ENCODE data around the gene GNAT1. TPM values are rescaled to one million over a fixed set of nuclear protein-coding genes. Genes with fewer than 3 reads are reported as not detected.

Gene GNAT1
- total and polyA plus RNA-seq, 2 experiments from 2014 or later: not detected

- H3K9me2 ChIP-seq (ENCODE audit: insufficient read depth): no peaks in the 10 kb centered on the region
- H3K36me3 ChIP-seq (ENCODE audit: low read depth): no peaks in the 10 kb centered on the region
- H3F3A ChIP-seq (ENCODE audit: insufficient read depth): no peaks in the 10 kb centered on the region
- H2AFZ ChIP-seq: peak overlapping the region; percentile 50
- peak overlapping the region; percentile 30 for H3K4me2 ChIP-seq (ENCODE audit: unreplicated experiment)
- H3K4me1 ChIP-seq (ENCODE audit: insufficient read depth): no peaks in the 10 kb centered on the region
- in situ Hi-C loops (cut with MboI): loop anchor here (5.0 kb wide), 1 partner anchor 77 kb away; no protein-coding TSS in a partner anchor
- peaks cover 43% of the 10 kb centered on the region for H3K27me3 ChIP-seq (replicated peaks; ENCODE audit: insufficient read depth)
- H3K9me3 ChIP-seq (ENCODE audit: low read depth): no peaks in the 10 kb centered on the region
- peak overlapping the region; percentile 16; the same call in 1 of the 2 replicates for H3K4me3 ChIP-seq
- no peaks in the 10 kb centered on the region for H4K20me1 ChIP-seq (ENCODE audit: insufficient read depth)
- H3K79me2 ChIP-seq (ENCODE audit: insufficient read depth): no peaks in the 10 kb centered on the region
- peak; percentile 56 for DNase-seq
- no peak overlapping the region for H3K9ac ChIP-seq
- TF ChIP-seq EZH2phosphoT487 (IDR thresholded peaks at IDR 0.05; ENCODE audit: insufficient read depth, low read depth) (no peak), EZH2 (IDR thresholded peaks at IDR 0.05; ENCODE audit: insufficient read depth, poor library complexity, severe bottlenecking) (no peak)
- no peak overlapping the region for H3K27ac ChIP-seq
- WGBS, 2 experiments (ENCODE audit: low coverage in 1 of 2, low lambda C conversion rate in 2 of 2, missing lambda C conversion rate in 2 of 2): 30 to 52% methylated on average over 9 to 14 of the region's 14 CpGs
Measured at GRCh38 chr3:50194903-50195500, 3.6 kb downstream of the GNAT1 start.

GRCh38 chr3:50195501-50196252 lies 4.3 kb downstream of the GNAT1 start:
- Histone ChIP-seq H3K27ac (no peak overlapping the region), H3K36me3 (ENCODE audit: low read depth) (no peaks in the 10 kb centered on the region), H3K4me2 (ENCODE audit: unreplicated experiment) (no peak overlapping the region), H3K9me3 (ENCODE audit: low read depth) (no peaks in the 10 kb centered on the region), H3K9me2 (ENCODE audit: insufficient read depth) (no peaks in the 10 kb centered on the region), H3F3A (ENCODE audit: insufficient read depth) (no peaks in the 10 kb centered on the region), H3K9ac (no peak overlapping the region), H3K27me3 (replicated peaks; ENCODE audit: insufficient read depth) (peaks cover 44% of the 10 kb centered on the region), H3K79me2 (ENCODE audit: insufficient read depth) (no peaks in the 10 kb centered on the region), H4K20me1 (ENCODE audit: insufficient read depth) (no peaks in the 10 kb centered on the region), H2AFZ (no peak overlapping the region), H3K4me3 (no peak overlapping the region), H3K4me1 (ENCODE audit: insufficient read depth) (no peaks in the 10 kb centered on the region)
- in situ Hi-C loops (cut with MboI): loop anchor here (5.0 kb wide), 1 partner anchor 77 kb away; no protein-coding TSS in a partner anchor
- DNase-seq: peak; percentile 54
- TF ChIP-seq EZH2 (IDR thresholded peaks at IDR 0.05; ENCODE audit: insufficient read depth, poor library complexity, severe bottlenecking) (no peak), EZH2phosphoT487 (IDR thresholded peaks at IDR 0.05; ENCODE audit: insufficient read depth, low read depth) (no peak)
- 33 to 41% methylated on average over 4 of the region's 4 CpGs for WGBS, 2 experiments (ENCODE audit: low coverage in 1 of 2, low lambda C conversion rate in 2 of 2, missing lambda C conversion rate in 2 of 2)

GRCh38 chr3:50196253-50196801 lies 4.9 kb downstream of the GNAT1 start:
- H3K4me1 ChIP-seq (ENCODE audit: insufficient read depth): no peaks in the 10 kb centered on the region
- H3K27ac ChIP-seq: no peak overlapping the region
- no peaks in the 10 kb centered on the region for H3K9me3 ChIP-seq (ENCODE audit: low read depth)
- no peaks in the 10 kb centered on the region for H3K9me2 ChIP-seq (ENCODE audit: insufficient read depth)
- no peaks in the 10 kb centered on the region for H3K79me2 ChIP-seq (ENCODE audit: insufficient read depth)
- peaks cover 44% of the 10 kb centered on the region for H3K27me3 ChIP-seq (replicated peaks; ENCODE audit: insufficient read depth)
- no peaks in the 10 kb centered on the region for H3F3A ChIP-seq (ENCODE audit: insufficient read depth)
- no peak overlapping the region for H2AFZ ChIP-seq
- H4K20me1 ChIP-seq (ENCODE audit: insufficient read depth): no peaks in the 10 kb centered on the region
- in situ Hi-C loops (cut with MboI): loop anchor here (5.0 kb wide), 1 partner anchor 76 kb away; no protein-coding TSS in a partner anchor
- TF ChIP-seq EZH2 (IDR thresholded peaks at IDR 0.05; ENCODE audit: insufficient read depth, poor library complexity, severe bottlenecking) (no peak), EZH2phosphoT487 (IDR thresholded peaks at IDR 0.05; ENCODE audit: insufficient read depth, low read depth) (no peak)
- H3K9ac ChIP-seq: no peak overlapping the region
- no peak for DNase-seq
- no peak overlapping the region for H3K4me3 ChIP-seq
- H3K4me2 ChIP-seq (ENCODE audit: unreplicated experiment): no peak overlapping the region
- no peaks in the 10 kb centered on the region for H3K36me3 ChIP-seq (ENCODE audit: low read depth)
- WGBS, 2 experiments (ENCODE audit: low coverage in 1 of 2, low lambda C conversion rate in 2 of 2, missing lambda C conversion rate in 2 of 2): 59 to 60% methylated on average over 6 of the region's 6 CpGs

- H3K9me2 ChIP-seq (ENCODE audit: insufficient read depth): no peaks in the 10 kb centered on the region
- no peaks in the 10 kb centered on the region for H4K20me1 ChIP-seq (ENCODE audit: insufficient read depth)
- H3K27me3 ChIP-seq (replicated peaks; ENCODE audit: insufficient read depth): peaks cover 44% of the 10 kb centered on the region
- no peaks in the 10 kb centered on the region; the same call in 1 of the 2 replicates for H3K4me1 ChIP-seq (ENCODE audit: insufficient read depth)
- no peak overlapping the region for H3K9ac ChIP-seq
- H2AFZ ChIP-seq: no peak overlapping the region
- H3K79me2 ChIP-seq (ENCODE audit: insufficient read depth): no peaks in the 10 kb centered on the region
- no peak overlapping the region for H3K27ac ChIP-seq
- TF ChIP-seq EZH2 (IDR thresholded peaks at IDR 0.05; ENCODE audit: insufficient read depth, poor library complexity, severe bottlenecking) (no peak), EZH2phosphoT487 (IDR thresholded peaks at IDR 0.05; ENCODE audit: insufficient read depth, low read depth) (no peak)
- H3K4me2 ChIP-seq (ENCODE audit: unreplicated experiment): no peak overlapping the region
- WGBS, 2 experiments (ENCODE audit: low coverage in 1 of 2, low lambda C conversion rate in 2 of 2, missing lambda C conversion rate in 2 of 2): 81 to 82% methylated on average over 10 of the region's 10 CpGs
- no peaks in the 10 kb centered on the region for H3K36me3 ChIP-seq (ENCODE audit: low read depth)
- no peaks in the 10 kb centered on the region for H3F3A ChIP-seq (ENCODE audit: insufficient read depth)
- no peaks in the 10 kb centered on the region for H3K9me3 ChIP-seq (ENCODE audit: low read depth)
- in situ Hi-C loops (cut with MboI): loop anchor here (25.0 kb wide), 1 partner anchor 336 kb away; no protein-coding TSS in a partner anchor
- peak; percentile 47 for DNase-seq
- no peak overlapping the region for H3K4me3 ChIP-seq
Measured at GRCh38 chr3:50201573-50202315, 10.3 kb downstream of the GNAT1 start.
